ENCODE results near the gene CTSC. TPM values are rescaled to one million over a fixed set of nuclear protein-coding genes. Genes with fewer than 3 reads are reported as not detected.
A peak's percentile ranks its signal among the peaks of the same experiment; 100 is the strongest.

The CTSC gene
- total and polyA plus RNA-seq, 2 of the 13 experiments (the other 11 are each of a cell fraction or from before 2014, with no cell fraction given), result 144 to 210 TPM

DNA sequence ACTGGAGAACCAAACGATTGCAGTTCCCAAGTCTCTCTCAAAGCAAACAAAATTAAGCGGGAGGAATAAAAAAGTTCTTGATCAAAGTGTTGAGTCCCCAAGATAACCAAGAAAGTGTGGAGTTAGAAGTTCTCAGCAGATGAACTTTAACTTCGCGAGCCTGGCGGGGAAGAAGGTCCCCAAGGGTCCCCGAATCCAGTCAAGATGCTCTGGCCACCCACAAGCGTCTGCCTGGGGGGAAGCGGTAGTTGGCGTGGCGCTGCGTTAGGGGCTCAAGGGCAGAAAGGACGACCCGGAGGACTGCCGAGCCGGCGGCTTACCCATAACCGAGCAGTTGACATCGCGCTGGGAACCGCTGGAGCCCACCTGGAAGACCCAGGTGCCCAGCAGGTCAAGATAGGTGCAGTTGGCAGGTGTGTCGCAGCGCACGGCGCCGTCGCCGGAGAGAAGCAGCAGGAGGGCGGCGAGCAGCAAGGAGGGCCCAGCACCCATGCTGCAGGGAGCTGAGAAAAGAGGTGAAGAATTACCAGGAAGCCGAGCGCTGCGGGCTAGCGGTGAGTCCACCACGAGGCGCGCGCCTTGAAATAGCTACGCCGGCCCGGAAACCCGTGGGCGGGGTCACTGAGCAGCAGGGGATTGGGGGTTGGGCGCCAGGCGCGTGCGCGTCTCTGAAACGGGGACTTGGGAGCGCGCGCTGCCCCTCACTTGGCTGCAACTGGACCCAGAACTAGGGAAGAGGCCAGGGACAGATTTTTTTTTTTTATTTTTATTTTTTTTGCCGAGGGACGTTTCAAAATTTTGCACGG is at the start of gene CTSC (continued):
- TF ChIP-seq ATF1 (CRISPR knock-in tag; IDR thresholded peaks at IDR 0.05), result no peak
- 0 out of 2 replicates have a peak, but pooled peaks have one; percentile 27 for TF ChIP-seq REL (CRISPR knock-in tag; conservative IDR thresholded peaks at IDR 0.05)
- TF ChIP-seq HMG20A (CRISPR knock-in tag; IDR thresholded peaks at IDR 0.05; ENCODE audit: borderline replicate concordance), result 0 out of 2 replicates have a peak, but pooled peaks have one; percentile 20
- TF ChIP-seq, protein P1, sequence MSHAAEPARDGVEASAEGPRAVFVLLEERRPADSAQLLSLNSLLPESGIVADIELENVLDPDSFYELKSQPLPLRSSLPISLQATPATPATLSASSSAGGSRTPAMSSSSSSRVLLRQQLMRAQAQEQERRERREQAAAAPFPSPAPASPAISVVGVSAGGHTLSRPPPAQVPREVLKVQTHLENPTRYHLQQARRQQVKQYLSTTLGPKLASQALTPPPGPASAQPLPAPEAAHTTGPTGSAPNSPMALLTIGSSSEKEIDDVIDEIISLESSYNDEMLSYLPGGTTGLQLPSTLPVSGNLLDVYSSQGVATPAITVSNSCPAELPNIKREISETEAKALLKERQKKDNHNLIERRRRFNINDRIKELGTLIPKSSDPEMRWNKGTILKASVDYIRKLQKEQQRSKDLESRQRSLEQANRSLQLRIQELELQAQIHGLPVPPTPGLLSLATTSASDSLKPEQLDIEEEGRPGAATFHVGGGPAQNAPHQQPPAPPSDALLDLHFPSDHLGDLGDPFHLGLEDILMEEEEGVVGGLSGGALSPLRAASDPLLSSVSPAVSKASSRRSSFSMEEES (CRISPR knock-in tag; IDR thresholded peaks at IDR 0.05), result 0 out of 2 replicates have a peak, but pooled peaks have one; percentile 30
- TF ChIP-seq RBM39 (IDR thresholded peaks at IDR 0.05; ENCODE audit: low read depth, low read length, poor library complexity, severe bottlenecking), result peak; percentile 67
- no peak for TF ChIP-seq SAFB2 (CRISPR knock-in tag; IDR thresholded peaks at IDR 0.05; ENCODE audit: borderline replicate concordance, low read depth)
- TF ChIP-seq KLF9 (CRISPR knock-in tag; IDR thresholded peaks at IDR 0.05; ENCODE audit: low read depth), result no peak
- peak; percentile 33 for TF ChIP-seq HNRNPK (IDR thresholded peaks at IDR 0.05; ENCODE audit: low read depth, low read length, poor library complexity, severe bottlenecking)
- 0 out of 2 replicates have a peak, but pooled peaks have one; percentile 30 for TF ChIP-seq ZNF136 (CRISPR knock-in tag; IDR thresholded peaks at IDR 0.05; ENCODE audit: low read depth)
- peak; percentile 77 to 80 for TF ChIP-seq POLR2A (IDR thresholded peaks at IDR 0.05; ENCODE audit: insufficient read depth in 1 of 2, low read depth in 2 of 2, low read length in 2 of 2)
- TF ChIP-seq, protein P2, sequence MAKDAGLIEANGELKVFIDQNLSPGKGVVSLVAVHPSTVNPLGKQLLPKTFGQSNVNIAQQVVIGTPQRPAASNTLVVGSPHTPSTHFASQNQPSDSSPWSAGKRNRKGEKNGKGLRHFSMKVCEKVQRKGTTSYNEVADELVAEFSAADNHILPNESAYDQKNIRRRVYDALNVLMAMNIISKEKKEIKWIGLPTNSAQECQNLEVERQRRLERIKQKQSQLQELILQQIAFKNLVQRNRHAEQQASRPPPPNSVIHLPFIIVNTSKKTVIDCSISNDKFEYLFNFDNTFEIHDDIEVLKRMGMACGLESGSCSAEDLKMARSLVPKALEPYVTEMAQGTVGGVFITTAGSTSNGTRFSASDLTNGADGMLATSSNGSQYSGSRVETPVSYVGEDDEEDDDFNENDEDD (CRISPR knock-in tag; IDR thresholded peaks at IDR 0.05; ENCODE audit: borderline replicate concordance), result peak; percentile 53; the same call in 1 of the 2 replicates
- TF ChIP-seq, protein P3, sequence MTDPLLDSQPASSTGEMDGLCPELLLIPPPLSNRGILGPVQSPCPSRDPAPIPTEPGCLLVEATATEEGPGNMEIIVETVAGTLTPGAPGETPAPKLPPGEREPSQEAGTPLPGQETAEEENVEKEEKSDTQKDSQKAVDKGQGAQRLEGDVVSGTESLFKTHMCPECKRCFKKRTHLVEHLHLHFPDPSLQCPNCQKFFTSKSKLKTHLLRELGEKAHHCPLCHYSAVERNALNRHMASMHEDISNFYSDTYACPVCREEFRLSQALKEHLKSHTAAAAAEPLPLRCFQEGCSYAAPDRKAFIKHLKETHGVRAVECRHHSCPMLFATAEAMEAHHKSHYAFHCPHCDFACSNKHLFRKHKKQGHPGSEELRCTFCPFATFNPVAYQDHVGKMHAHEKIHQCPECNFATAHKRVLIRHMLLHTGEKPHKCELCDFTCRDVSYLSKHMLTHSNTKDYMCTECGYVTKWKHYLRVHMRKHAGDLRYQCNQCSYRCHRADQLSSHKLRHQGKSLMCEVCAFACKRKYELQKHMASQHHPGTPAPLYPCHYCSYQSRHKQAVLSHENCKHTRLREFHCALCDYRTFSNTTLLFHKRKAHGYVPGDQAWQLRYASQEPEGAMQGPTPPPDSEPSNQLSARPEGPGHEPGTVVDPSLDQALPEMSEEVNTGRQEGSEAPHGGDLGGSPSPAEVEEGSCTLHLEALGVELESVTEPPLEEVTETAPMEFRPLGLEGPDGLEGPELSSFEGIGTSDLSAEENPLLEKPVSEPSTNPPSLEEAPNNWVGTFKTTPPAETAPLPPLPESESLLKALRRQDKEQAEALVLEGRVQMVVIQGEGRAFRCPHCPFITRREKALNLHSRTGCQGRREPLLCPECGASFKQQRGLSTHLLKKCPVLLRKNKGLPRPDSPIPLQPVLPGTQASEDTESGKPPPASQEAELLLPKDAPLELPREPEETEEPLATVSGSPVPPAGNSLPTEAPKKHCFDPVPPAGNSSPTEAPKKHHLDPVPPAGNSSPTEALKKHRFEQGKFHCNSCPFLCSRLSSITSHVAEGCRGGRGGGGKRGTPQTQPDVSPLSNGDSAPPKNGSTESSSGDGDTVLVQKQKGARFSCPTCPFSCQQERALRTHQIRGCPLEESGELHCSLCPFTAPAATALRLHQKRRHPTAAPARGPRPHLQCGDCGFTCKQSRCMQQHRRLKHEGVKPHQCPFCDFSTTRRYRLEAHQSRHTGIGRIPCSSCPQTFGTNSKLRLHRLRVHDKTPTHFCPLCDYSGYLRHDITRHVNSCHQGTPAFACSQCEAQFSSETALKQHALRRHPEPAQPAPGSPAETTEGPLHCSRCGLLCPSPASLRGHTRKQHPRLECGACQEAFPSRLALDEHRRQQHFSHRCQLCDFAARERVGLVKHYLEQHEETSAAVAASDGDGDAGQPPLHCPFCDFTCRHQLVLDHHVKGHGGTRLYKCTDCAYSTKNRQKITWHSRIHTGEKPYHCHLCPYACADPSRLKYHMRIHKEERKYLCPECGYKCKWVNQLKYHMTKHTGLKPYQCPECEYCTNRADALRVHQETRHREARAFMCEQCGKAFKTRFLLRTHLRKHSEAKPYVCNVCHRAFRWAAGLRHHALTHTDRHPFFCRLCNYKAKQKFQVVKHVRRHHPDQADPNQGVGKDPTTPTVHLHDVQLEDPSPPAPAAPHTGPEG (CRISPR knock-in tag; IDR thresholded peaks at IDR 0.05), result 0 out of 2 replicates have a peak, but pooled peaks have one; percentile 39
- no peak; the same call in 1 of the 2 replicates for TF ChIP-seq ZNF558 (CRISPR knock-in tag; IDR thresholded peaks at IDR 0.05; ENCODE audit: borderline replicate concordance)
- 0 out of 2 replicates have a peak, but pooled peaks have one; percentile 26 for TF ChIP-seq ZNF616 (CRISPR knock-in tag; IDR thresholded peaks at IDR 0.05; ENCODE audit: low read depth)
- no peak for TF ChIP-seq SP1 (IDR thresholded peaks at IDR 0.05)
- no peak for TF ChIP-seq SP1 (CRISPR knock-in tag; IDR thresholded peaks at IDR 0.05)
- TF ChIP-seq MYNN (CRISPR knock-in tag; IDR thresholded peaks at IDR 0.05; ENCODE audit: low read depth), result no peak
- peak; percentile 73 for TF ChIP-seq ESRRA (CRISPR knock-in tag; IDR thresholded peaks at IDR 0.05; ENCODE audit: low read depth)
- no peak for TF ChIP-seq GABPA (IDR thresholded peaks at IDR 0.05; ENCODE audit: low read depth, low read length)
- TF ChIP-seq GABPA (CRISPR knock-in tag; IDR thresholded peaks at IDR 0.05; ENCODE audit: low read depth), result peak; percentile 73
- no peak for TF ChIP-seq FOSL1 (CRISPR knock-in tag; IDR thresholded peaks at IDR 0.05; ENCODE audit: borderline replicate concordance)
- no peak for TF ChIP-seq PHB2 (IDR thresholded peaks at IDR 0.05; ENCODE audit: partially characterized antibody)
- TF ChIP-seq SKI (IDR thresholded peaks at IDR 0.05; ENCODE audit: partially characterized antibody), result no peak
